Activated CD4-positive, alpha-beta T cell treated with anti-CD3 and anti-CD28 coated beads for 1 hour (primary cell): ENCODE results near the gene IL20.

Experiments
- DNase-seq: peaks from one replicate; pipeline ENCODE4 v3.0.0-alpha.2; 2020

Gene IL20

DNA sequence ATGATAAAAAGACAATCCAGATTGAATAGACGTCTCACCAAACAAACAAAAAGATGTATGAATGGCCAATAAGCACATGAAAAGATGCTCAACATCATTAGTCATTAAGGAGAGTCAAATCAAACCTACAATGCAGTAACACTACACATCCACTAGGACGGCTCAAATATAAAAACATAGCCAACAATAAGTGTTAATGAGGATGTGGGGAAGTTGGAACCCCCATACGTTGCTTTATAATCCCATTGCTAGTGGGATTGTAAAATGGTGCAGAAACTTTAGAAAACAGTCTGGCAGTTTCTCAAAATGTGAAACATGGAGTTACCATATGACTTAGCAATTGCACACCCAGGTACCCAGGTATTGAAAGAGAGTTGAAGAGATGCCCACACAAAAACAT is 17.1 kb downstream of the IL20 start:
- DNase-seq, result no peak

DNA sequence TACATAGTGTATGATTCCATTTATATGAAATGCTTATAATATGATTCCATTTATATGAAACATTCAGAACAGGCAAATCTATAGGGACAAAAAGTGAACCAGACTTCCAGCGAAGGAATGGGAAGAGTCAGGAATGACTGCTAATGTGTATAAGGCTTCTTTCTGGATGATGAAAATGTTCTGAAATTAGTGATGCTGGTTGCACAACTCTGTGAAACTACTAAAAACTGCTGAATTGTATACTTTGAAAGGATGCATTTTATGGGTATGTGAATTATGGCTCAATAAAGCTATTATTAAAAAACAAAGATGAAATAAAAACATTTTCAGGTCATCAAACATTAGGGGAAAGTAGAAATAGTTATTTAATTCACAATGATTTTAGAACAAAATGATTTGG is 17.7 kb downstream of the IL20 start:
- DNase-seq, result no peak

DNA sequence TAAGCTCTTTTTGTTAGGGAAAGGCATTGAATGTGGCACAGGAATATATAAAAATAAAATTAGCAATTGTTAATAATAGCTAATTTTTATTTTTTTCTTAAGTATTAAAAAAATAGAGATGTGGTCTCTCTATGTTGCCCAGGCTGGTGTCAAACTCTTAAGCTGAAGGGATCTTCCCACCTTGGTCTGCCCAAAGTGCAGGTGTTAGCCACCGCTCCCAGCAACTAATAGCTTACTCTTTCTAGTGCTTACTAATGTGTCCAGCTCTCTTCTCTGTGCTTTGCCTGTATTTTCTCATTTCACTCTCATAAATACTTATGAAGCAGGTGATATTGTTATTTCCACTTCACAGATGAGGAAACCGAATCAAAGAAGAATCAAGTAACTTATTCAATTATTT is 18.5 kb downstream of the IL20 start:
- DNase-seq, result no peak

DNA sequence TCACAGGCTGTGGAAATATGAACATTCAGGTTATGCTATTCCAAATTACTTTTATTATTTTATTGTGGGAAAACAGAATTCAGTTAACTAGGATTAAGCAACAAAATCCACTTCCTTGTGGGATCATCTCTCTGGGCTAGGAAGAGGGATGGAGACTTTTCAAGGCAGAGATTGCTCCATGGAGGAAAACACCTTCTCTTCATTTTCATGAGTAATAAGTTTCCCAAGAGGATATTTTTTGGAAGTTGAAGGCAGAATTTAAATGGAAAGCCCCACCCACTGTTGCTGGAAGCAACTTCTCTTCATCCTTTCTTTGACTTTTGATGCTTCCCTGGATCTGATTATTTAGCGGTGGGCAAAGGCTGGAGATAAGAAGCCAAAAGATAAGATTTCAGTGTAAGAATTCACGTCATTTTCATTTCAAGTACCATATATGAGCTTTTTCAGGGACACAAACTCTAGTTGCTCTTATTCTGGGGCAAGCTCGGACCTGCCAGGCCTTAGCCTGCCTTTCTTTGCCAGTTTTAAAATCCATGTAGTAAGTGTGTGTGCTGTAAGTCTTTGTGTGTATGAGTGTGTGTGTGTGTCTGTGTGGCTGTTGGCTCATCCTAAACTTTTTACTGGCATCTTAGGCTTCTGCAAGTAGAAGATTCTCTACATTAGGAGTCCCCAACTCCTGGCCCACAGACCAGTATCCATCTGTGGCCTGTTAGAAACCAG is 20.1 kb downstream of the IL20 start:
- DNase-seq, result no peak

DNA sequence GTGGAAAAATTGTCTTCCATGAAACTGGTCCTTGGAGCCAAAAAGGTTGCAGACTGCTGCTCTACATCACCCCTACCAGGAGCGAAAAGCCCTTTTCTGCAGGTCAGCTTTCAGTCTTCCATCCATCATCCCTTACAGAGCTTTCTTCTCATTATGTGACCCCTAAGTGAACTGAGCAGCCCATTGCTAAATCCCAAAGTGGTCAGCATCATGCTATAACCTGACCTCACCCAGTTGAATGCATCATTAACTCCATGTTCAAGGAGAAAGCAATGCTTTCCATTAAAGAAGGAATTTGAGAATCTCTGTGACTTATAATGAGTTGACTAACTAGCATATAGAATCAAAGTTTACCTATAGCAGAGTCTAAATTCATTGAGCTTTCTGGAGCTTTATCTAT is 21.4 kb downstream of the IL20 start:
- DNase-seq, result no peak

DNA sequence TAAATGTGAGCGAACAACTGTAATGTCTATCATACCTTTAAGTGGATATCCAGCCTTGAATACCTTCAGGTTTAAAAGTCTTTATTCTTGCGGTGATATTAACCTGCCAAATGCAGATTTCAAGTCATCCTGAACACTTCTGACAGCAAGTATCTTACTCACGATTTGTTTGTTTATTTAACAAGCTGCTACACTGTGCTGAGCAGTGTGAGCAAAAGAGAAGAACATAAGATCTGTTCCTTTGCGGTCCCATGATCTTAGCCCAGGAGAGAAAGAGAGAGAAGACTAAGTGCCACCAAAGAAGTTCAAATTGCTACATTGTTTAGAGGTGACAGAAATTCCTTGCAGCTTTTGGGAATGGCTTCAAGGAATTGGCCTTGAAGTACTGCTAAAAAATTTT is 22.3 kb downstream of the IL20 start:
- DNase-seq, result no peak

DNA sequence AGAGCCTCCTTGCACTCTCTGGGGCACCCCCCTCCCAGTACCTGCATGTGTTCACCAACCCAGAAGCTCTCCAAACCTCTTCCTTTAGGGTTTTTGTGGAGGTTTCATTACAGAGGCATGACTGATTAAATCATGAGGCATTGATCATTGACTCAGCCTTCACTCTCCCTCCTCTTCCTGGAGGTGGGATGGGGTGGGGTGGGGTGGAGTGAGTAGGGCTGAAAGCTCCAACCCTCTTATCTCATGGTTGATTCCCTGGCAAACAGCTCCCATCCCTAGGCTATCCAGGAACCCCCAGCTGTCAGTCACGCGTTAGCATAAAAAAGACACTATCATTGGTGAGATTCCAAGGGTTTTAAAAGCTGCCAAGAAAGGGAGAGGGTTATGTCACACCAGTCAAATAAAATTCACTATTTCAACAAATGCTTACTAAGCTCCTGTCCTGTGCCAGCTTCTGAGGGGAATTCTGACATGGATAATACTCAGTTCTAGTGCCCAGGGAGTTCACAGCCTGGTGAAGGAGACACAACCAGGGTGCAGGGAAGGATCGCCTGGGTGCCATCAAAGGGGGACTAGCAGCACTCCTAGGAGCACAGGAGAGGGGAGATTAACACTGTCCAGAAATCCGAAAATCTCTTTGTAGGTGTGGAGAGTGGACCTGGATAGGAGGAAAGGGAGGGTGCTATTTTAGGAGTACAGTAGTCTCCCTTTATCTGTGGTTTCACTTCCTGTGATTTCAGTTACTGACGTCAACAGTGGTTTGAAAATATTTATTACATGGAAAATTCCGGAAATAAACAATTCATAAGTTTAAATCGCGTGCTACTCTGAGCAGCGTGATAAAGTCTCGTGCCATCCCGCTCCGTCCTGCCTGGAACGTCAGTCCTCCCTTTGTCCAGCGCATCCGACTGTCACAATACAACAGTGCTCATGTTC is 25.0 kb downstream of the IL20 start:
- no peak for DNase-seq

DNA sequence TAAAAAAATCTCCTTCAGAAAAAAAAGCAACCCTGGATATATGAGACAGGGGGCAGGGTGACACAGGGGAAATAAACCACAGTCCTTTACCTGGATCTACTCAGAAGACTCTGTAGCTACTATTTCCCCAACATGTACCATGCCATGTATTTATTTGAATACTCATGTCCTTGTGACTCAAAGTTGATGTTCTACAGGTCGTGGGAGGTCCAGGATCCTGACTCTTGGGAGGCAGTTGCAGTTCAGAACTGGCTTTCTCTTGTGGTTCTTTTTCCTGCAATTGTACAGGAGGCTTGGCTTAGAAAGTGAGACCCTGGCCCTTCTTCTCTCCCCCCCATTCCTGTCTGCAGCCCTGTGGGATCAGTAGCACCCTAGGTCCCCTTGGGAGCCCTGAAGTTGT is 26.0 kb downstream of the IL20 start:
- no peak for DNase-seq

DNA sequence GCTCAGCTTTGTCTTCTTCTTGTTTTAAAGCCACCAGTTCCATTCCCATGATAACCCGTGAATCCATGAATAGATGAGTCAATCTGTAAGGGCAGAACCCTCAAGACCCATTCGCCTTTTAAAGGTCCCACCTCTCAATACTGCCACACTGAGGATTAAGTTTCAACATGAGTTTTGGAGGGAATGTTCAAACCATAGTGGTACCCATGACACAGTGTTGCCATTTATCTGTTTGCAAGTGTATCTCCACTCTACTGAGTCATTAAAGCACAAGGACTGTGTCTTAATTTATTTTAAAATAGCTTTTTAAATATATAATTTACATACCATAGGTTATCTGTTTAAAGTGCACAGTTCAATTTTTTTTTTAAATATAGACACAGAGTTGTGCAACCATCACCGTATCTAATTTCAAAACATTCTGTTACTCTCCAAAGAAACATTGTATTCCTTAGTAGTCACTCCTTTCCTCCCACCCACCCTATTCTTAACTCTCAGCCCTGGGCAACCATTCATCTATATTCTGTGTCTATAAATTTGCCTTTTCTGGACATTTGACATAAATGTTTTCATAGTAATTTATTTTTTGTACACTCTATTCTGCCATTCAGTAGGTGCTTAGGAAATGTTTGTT is 27.0 kb downstream of the IL20 start:
- DNase-seq, result no peak

DNA sequence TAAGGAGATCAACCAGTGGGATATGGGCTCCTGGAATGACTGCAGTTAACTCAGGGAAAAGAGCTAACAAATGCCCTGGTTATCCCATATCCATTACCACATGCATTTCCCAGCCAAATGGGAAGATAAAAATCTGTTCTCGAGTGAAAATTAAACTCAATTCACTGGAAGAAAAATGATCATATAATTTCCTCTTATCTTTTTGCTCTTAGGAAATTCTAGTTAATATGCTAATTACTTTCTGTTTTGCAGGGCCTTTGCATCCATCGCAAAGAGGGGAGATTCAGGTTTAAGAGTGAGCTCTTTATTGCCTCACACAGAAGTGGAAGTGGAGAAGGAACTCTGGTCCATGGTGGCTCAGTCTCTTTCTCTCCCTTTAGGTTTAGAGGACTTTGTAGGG is 28.0 kb downstream of the IL20 start:
- no peak for DNase-seq

DNA sequence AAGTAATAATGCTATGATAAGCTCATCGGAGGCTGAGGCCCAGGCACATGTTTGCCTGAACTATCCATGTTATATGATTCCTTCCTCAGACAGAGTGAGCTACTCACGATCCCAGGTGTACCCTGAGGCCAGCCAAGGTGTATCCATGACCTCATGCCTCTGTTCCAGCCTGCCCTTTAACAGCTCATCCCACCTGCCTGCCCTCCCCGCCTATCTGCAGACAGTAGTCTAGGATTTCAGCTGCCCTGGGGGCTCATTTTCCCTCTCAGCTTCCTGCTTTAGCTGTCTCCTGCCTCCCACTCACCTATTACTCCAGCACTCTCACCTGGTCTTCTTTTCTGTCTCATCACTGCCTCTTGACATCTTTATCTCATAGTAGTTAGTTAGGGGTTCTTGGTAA is 29.9 kb downstream of the IL20 start:
- no peak for DNase-seq

DNA sequence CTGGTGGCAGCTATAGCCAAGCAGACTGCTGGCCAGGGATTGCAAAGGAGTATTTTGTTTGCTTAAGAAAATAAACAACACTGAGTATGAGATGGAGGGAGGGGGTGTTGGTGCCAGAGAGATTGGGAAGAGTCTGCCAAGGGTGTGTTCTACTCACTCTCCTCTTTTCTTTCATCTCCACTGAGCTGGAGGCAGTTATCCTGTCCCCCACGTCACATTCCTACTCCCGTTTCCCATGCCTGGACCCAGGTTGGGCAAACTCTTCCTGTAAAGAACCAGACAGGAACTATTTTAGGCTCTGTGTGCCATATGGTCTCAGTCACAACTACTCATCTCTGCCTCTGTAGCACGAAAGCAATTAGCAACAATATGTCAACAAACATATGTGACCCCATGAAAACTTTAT is 30.4 kb downstream of the IL20 start:
- no peak for DNase-seq

DNA sequence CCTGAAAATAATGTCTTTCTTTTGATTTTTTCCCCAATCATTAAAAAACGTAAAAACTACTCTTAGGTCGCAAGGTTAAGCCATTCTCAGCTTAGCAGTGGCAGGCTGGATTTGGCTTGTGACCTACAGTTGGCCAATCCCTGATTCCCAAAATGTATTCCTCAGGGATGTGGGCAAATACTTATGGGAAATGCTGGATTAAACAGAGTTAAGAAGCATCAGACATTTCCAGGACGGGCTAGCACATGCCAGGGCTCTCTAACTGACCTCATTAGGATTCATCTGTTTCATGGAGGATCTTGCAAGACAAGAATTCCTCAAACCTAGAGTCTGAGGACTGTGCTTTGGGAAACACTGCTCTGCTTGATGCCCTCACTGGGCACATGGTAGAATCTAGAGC is 30.8 kb downstream of the IL20 start:
- DNase-seq, result no peak

DNA sequence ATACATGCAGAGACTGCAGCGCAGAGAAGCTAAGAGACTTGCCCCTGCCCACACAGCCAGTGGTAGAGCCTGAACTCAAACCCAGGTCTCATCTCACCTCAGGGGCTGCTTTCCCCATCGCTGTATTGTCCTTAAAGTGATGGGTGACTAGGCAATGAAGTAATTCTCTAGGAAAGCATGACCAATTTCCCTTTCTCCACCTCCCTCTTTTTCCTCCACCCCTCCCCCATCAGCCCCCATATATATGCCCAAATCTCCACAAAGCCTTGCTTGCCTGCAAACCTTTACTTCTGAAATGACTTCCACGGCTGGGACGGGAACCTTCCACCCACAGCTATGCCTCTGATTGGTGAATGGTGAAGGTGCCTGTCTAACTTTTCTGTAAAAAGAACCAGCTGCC is 31.8 kb downstream of the IL20 start, which contains the start of gene IL24:
TSS of gene IL24 (plus strand) at position 269 of the 400 bp plus-strand sequence. CDS start 390 bp downstream, outside the sequence.
- DNase-seq, result no peak

DNA sequence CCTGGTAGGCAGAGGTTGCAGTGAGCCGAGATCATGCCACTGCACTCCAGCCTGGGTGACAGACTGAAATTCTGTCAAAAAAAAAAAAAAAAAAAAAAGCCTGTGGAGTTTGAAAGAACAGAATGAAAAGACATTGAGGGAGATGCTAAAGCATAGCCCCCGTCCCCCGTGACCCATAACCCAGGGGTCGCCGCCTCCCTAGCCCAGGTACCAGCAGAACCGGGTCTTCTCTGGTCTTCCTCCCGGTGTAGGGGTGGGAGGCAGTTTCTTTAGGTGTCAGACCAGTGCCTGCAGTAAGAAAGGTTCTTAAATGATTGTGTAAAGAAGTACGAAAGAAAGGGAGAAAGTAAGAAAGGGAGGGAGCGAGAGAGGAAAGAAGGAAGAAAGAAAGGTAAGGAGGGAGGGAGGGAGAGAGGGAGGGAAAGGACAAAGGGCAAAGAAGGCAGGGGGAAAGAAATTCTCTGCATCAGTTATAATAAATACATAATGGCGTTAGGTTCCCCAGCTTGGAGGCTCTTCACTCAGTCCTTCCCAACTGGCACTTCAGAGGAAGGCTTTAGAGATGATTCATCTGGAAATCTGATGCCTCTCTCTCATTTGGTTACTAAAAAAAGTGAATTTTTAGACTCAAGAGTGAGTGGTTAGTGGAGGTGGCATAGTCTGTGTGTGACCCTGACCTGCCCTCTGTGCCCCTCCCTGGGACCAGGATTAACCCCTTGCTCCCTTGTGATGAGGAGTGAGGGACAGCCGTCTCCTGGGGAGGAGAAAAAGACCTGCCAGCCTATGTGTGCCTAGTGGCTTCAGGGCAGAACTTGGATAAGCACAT is 32.9 kb downstream of the IL20 start:
- DNase-seq, result no peak

DNA sequence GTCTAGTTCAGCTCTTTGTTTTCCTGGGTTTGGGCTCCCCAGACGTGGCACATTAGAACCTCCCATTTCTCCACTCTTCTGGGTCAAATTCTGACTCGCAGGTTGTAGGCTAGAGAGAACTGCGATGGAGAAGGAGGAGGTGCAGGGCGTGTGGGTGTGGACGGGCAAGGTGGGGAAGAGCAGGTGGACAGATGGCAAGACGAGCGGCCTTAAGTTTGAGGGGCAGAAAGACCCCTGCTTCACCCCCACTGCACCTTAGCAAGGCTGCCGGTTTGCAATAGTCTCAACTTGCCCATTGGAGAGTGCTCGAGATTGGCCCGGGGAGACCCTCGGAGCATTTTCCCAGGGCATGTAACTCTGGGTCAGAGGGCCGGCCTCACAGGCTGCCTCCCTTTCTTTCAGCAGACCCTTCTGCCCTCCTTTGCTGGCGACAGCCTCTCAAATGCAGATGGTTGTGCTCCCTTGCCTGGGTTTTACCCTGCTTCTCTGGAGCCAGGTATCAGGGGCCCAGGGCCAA is 33.5 kb downstream of the IL20 start:
- no peak for DNase-seq

DNA sequence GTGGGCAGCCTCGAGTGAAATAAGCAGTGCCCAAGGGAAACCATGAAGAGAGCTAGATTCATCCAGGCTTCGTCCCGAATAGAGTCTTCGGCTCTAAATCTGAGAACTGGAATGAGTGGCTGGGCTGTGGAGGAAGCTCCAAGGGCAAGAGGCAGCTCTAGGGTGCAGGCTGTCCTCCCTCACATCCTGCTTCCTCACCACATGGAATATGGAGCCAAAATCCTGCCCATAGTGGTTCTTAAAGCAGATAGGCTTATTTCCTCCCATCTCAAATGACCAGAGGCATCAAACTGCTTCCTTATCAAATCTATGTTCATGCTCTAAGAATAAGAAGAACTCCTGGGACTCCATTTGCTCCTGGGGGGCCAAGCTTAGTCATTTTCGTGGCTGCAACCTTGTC is 34.3 kb downstream of the IL20 start:
- DNase-seq, result no peak

DNA sequence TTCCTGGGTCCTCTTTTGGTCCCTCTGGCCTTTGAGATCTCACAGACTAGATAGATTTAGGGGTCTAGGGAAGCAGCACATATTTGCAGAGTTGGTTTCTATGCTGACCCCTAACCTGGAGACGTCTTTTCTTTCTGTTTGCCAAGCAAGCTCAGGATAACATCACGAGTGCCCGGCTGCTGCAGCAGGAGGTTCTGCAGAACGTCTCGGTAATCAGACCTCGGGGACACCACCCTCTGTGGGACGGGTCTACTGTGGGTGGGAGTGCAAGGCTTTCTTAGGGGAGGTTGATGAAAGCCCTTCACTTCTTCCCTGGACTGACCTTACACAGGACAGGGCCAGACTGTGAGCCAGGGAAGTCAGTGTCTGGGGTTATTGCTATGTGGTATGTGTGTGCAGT is 34.7 kb downstream of the IL20 start:
- DNase-seq, result no peak

DNA sequence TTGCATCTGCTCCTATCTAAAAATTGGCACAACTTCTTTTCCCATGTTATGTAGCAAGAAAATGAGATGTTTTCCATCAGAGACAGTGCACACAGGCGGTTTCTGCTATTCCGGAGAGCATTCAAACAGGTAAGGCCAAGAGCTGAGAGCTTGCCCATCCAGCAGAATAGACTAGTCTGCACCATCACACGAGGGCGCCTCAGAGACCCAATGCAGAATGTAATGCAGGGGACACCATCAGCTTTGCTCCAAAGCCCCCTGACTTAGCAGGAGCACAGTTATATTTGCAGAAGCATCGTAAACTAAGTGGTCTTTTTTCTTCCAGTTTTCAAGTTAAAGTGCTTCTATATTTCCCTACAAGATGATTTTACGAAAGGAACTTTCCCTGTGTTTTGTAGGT is 36.5 kb downstream of the IL20 start:
- DNase-seq, result no peak

DNA sequence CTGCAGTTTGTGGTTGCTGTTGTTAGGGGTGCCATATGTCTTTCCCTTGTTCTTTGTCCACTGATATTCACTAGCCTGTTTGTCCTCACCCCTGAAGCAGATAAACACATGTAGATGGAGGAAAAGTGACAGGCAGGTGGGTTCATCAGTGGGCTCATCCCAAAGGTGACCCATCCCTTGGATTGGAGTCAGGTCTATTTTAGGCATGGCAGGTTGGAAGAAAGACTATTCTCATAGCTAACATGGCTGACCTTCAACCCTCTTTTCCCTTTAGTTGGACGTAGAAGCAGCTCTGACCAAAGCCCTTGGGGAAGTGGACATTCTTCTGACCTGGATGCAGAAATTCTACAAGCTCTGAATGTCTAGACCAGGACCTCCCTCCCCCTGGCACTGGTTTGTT is 37.3 kb downstream of the IL20 start:
- no peak for DNase-seq

DNA sequence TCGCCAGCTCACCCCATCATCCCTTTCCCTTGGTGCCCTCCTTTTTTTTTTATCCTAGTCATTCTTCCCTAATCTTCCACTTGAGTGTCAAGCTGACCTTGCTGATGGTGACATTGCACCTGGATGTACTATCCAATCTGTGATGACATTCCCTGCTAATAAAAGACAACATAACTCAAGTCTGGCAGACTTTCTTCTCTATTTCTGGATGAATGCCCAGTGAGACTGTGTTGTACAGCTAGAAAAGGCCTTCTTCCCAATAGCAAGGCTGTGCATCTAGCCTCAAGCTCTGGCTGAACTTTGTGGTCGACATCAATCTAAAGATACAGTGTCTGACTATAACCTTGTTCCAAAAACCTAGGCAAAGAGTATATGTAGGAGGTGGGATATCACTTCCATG is 38.3 kb downstream of the IL20 start:
- DNase-seq, result no peak

DNA sequence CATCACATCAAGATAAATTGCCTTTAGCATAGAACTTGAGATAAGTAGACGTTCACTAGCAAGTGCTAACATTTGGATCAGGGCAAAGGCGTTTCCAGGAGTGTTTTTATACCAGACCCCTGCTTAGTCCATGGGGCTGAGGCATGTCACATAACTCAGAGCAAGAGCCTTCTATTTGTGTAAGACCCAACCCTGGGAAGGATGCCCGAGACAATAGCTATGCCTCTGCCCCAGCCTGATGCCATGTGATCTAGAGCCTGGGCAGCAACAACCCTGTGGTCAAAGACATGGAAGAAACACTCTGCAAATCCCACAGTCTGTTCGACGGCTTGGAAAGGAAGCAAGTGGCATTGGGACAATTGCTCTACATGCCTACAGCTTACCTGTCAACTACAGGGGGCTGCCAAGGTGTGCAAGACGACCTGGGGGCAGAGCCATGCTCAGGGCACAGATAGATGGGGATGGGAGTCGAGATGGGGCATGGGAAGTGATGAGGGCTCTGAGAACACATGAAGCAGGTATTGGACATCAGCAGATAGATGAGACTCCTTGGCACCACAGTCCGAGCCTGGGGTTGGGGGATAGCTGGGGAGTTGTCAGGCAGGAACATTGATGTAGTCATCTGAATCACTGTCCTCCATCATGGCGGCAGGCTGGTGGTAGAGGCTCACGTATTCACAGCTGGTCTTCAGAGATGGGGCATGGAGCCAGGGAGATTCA is 39.2 kb downstream of the IL20 start:
- DNase-seq, result no peak
